GM19023 (cell line): ENCODE data around the gene UTS2B.

Experiments used
- ATAC-seq: cut with Tn5 transposase; IDR thresholded peaks from one replicate; pipeline ENCODE4 v1.9.1; 2021; ENCODE audit warnings: mild to moderate bottlenecking, moderate library complexity; ENCODE audit not compliant: unreplicated experiment

The UTS2B gene

GRCh38 chr3:191253089-191253799 lies 77.1 kb downstream of the UTS2B start:
- ATAC-seq: no peak

- no peak for ATAC-seq
Measured at GRCh38 chr3:191246630-191247029, 83.7 kb downstream of the UTS2B start.

- ATAC-seq: peak; percentile 66
Measured at GRCh38 chr3:191246034-191246433, 84.3 kb downstream of the UTS2B start.

- no peak for ATAC-seq
Measured at GRCh38 chr3:191244242-191244867, 86.0 kb downstream of the UTS2B start.

GRCh38 chr3:191240486-191240885 lies 89.8 kb downstream of the UTS2B start:
- ATAC-seq: no peak

- no peak for ATAC-seq
Measured at GRCh38 chr3:191239407-191240031, 90.8 kb downstream of the UTS2B start.

GRCh38 chr3:191238321-191238817 lies 92.0 kb downstream of the UTS2B start:
- no peak for ATAC-seq

GRCh38 chr3:191237047-191237882 lies 93.1 kb downstream of the UTS2B start:
- no peak for ATAC-seq

GRCh38 chr3:191236646-191237045 lies 93.7 kb downstream of the UTS2B start:
- ATAC-seq: no peak

GRCh38 chr3:191235331-191236314 lies 94.7 kb downstream of the UTS2B start:
- ATAC-seq: peak; percentile 99

- ATAC-seq: no peak
Measured at GRCh38 chr3:191234216-191234615, 96.1 kb downstream of the UTS2B start.

GRCh38 chr3:191227541-191227940 lies 102.8 kb downstream of the UTS2B start:
- no peak for ATAC-seq

- no peak for ATAC-seq
Measured at GRCh38 chr3:191221638-191222037, 108.7 kb downstream of the UTS2B start.

GRCh38 chr3:191220908-191221307 lies 109.4 kb downstream of the UTS2B start:
- no peak for ATAC-seq

GRCh38 chr3:191217301-191217700 lies 113.0 kb downstream of the UTS2B start:
- ATAC-seq: no peak
